Fibroblast of skin of abdomen (primary cell): Measurements from ENCODE around the gene GAB1.
"Not testable (repeated sequence)": the region's sequence is repeated elsewhere in the genome, so short reads cannot be mapped to it uniquely, and the experiment has no call there.

Experiments used
- DNase-seq: peaks from one replicate; pipeline ENCODE4 v3.0.0-alpha.2; 2013

The GAB1 gene

DNA sequence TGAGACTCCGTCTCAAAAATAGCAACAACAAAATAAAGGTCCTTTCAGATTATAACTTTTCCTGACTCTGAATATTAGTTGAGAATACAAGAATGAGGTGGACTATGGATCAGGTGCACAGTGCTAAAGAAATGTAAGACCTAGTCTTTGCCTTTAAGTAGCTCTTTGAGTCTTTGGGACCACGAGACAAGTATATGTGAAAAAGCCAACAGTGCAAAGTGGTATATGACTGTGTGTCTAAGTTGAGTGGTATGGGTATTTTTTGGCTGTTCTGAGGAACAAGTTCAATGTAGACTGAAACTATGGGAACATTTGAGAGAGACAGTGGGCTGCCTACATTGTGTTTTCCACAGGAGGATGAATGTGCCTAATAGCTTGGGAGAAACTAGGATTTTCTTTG is 2.8 kb downstream of the GAB1 start:
- DNase-seq: no peak

DNA sequence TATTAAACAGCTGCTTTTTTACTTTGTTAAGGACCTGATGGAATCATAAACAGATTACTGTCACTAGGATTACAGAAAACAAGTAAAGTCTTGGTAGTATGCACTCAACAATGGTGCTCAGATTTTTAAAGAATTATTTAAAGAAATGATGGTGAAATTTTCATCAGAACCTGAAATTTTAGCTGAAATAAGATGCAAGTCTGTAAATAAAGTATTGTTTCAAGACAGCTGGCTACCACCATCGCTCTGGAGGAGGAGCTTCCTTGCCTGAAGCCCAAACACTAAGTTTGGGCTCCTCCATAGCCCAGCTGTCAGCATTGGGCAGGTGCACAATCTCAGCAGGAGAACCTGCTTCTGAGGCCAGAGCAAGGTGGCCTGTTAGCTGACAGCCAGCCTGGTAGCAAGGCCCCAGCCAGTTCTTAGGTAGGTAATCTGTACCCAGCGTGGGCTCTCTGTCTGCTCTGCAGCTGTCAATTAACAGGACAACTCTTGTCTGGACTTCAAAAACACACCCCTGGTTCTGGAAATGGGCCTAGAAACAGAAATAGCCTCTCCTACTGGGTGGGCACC is 4.6 kb downstream of the GAB1 start:
- no peak for DNase-seq

DNA sequence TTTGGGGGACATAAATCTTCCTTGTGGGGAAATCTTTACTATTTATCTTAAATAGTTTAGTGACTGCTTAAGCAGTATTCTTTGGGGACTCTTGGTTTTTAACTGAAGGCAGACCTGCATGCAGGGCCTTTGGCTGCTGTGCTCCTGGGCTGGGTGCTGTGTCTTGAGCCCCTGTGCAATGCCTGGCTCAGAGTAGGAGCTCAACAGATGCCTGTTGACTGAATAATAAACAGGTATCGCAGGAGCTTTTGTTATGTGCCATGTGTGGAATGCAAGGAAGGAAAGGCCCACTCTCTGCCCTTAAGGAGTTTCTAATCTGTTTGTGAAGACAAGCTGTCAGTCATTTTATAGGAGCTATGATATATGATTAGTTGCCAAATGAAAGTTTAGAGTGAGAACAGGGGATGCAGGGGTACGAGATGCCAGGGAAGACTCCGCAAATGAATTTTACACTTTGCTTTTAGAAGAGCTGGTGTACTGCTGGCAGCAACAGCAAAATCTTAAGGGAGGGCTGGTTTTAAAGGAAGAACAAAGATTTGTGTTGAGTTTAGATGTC is 6.7 kb downstream of the GAB1 start:
- no peak for DNase-seq

DNA sequence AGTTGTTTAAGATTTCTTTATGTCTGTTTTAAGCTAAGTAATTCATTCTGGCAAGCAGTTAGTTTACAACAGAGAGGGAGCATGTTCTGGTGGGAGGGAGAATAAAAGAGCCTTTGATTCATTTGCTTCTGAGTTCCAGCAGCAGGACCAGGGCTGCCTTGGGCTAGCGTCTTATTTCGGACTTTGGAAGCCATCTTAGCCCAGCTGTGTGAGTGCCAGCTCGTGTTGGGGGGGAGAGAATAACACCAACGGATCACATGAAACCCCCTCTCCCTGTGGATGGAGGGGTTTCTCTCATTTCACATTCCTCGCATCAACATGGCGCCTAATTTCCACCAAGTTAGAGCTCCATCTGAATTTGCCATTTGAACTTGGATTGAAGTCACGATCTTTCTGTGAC is 7.4 kb downstream of the GAB1 start:
- DNase-seq: no peak

DNA sequence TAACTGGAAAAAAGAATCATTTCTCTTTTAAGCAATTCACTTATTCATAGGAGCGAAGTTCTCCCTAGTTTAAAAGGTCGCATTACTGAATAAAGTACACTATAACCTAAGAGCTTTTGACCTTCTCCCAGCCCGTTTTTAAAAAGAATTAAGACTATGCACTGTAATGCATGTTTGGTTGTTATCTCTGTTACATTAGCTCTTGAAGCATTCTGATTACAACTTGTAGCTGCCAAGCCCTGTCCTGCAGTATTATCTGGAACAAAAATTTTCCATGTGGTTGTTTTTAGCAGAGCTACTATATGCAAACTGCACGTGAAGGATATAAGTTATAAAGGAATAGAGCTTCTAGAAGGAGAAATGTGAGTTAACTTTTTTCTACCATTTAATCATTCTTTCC is 8.1 kb downstream of the GAB1 start:
- DNase-seq: no peak

DNA sequence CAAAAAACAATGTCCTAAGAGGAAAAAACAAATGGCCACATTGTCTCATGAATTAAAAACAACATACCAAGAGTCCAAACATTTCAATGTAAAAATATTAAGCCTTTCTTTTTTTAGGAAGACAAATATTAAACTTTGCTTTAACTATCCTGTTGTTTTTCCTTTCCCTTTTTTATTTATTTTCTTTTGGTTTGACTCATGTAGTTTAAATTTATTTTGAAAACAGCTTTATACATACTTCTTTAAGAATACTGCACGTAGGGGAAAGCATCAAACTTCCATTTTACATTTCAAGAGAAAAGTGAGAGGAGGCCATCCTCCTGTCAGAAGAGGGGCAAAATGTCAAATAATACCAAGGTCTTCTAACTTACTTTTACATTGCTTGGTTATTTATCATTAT is 8.7 kb downstream of the GAB1 start:
- no peak for DNase-seq

DNA sequence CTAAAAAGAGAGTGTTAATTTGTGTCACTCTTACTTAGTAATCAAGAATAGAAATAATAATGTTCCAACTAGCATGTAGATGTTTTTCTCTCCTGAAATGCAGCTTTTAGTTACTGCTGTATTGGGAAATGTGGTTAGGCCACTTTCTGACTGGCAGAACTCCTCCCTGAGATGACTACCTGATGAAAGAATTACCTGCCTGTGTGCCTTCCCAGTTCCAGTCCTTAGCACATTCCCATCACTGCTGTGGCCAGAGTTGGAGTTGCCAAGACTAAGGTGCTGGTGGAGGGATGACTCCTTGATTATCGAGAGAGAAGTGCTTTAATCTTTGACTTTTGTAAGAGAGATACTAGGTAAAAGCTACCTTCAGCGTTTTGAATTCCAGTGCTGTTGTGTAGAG is 9.5 kb downstream of the GAB1 start:
- no peak for DNase-seq

DNA sequence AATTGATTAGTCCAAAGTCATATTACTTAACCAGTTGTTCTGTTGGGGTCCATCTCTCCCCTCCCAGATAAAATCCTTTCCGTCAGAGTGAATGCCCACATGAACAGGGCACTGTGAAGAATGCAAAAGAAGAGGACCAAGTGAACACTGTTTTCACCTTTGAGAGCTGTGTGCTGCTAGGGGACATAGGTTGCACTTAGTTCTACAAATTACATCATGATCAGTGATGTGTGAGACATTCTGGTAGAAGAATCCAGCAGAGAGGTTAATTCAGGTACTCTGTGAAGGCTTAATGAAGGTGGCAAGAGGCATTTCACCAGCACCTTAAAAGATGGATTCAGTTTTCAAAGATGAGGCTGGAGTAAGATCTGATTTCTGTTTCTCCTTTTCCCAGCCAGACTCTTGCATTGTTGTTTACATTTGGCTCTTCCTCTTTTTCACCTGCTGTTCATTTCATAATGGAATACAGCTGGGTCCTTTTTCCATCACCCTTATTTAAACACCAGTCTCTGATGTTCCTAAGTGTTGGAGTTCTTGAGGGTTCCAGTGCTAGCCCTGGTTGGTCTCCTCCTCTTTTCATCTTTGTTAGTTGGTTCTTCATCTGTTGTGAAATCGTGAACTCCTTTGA is 10.9 kb downstream of the GAB1 start:
- DNase-seq: no peak

DNA sequence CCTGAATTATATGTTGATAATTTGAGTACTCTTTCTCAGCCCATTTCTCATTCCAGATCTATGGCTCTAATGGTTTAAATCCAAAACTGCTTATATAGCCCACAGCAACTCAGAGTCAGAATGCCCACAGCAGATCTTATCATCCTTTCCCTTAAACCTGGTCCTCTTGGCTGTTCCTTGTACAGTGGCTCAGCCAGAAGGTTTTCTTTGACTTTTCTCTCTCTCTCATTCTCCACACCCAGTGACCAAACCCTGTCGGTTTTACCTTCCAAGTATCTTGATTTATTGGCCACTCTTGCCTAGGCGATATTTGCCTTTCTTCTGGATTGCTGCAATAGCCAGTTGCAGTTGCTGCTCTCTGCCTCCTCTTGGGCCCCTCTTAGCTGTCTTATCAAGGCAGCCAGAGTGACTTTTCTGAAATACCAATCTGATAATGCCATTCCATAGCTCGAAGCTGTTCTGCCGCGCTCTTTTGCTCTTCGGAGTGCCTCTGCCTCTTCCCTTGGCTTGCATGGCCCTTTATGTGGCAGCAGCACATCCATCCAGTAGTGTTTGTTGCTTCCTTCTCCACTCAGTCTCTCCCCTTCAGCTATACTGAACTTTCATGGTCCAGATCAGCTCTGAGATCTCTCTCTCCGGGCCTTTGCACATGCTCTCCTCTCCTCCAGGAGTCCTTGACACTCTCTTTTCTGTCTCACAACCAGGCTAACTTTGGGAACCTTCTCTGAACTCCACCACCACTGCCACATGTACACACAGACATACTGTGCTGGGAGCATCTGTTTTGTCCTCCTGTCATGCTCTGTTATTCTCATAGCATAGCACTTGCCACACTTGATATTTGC is 11.8 kb downstream of the GAB1 start:
- no peak for DNase-seq

DNA sequence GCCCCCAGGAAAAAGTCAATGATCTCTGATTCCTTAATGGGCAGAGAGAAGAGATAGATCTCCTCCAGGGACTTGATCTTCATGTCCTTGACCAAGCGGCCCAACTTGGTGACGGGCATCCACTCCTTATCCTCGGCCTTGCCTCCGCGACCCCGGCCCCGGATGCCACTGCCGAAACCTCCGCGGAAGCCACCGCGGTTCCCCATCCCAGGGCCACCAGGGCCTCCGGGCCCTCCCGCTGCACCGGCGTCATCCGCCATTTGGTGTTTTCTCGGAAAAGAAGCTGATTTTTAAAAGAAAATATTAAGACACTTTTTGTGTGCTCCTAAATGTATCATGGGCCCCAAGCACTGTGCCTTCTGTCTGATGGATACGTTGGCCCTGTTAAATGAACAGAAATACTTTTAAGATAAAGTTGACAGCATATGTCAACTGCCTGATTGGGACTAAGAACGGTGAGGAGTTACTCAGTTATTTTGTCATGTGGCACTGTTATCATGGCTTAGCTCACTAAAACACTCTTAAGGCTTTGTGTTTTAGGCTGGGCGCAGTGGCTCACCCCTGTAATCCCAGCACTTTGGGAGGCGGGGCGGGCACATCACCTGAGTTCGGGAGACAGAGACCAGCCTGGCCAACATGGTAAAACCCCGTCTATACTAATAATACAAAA is 13.3 kb downstream of the GAB1 start:
- DNase-seq: not testable (repeated sequence)

DNA sequence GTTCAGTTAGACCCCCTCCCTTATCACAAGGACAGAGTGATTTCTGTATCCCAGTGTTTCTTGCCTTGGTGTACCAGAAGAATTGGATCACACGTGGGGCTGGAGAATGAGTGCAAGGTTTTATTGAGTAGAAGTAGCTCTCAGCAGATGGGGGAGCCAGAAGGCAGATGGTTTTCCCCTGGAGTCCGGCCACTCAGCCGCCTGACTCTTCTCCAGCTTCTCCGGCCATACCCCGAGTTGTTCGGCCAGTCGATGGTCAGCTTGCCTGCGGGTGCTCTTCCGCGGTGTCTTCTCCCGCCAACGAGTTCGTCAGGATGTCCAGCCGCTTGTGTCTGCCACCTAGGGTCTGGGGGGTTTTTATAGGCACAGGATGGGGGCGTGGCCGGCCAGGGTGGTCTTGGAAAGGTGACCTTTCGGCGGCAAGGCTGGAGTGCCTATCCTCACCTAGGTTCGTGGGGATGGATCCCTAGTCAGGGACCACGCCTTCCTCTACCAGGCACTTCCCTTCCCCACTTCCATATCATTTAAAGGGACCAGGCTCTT is 14.5 kb downstream of the GAB1 start:
- DNase-seq: no peak

DNA sequence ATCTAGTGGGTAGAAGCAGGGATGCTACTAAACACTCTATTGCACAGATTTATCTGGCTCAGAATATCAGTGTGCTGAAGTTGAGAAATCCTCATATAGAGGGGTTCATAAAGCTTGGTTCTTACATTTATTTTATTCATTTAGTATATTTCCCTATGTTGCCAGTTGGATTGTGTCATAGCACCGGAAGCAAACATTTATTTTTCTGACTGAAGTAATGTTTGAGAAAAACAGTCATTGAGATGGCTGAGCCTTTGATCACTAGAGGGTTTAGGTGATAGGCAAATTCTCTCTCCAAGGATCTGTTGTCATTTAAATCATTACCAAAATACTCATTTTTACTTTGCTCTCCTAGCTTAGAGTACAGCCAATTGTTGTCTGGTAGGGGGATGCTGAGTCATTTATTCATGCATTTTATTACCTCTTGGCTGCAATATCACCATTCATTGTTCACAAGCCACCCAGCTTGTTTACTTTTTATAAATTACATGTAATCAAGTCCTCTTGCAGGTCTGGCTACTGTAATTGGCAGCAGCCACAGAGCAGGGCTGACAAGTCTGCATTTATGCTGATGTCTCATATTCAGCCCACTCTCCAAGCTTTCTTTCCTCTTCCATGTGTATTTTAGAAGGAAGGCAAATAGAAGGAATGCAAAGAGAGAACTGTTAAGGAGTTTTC is 15.2 kb downstream of the GAB1 start:
- DNase-seq: no peak

DNA sequence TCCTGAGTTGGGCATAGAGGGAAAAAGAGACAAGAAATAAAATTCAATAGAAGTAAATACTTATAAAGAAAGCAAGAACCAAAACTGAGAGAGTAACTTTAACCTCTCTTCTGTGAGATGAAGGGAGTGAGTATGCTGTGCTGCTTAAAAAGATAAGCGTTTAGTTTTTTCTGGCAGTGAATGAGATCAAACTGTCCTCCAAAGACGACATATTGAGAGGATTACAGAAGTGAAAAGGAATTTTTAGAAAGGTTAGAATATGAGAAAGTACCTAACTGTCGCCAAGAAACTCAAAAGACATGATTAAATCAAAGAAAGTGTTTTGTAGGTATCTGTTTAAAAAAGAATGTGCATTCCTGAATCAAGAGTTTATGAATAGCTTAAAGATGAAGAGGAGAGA is 16.0 kb downstream of the GAB1 start:
- DNase-seq: no peak

DNA sequence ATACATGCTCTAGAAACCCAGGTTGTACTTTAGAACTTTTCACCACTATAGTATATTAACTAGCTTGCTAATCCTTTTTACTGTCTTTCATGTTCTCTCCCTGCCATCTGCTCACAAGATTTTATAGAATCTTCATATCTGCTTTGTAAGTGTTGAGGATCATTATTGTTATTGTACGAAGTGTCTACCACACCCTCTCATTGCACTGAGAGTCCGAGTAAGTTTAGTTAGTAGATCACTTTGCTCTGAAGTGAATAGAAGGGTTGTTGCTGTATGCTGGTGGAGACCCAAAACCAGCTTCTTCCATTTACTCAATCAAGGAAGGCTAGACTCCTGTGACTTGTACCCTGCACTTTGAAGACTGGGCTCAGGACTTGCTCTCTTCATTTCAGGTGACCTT is 17.1 kb downstream of the GAB1 start:
- DNase-seq: no peak

DNA sequence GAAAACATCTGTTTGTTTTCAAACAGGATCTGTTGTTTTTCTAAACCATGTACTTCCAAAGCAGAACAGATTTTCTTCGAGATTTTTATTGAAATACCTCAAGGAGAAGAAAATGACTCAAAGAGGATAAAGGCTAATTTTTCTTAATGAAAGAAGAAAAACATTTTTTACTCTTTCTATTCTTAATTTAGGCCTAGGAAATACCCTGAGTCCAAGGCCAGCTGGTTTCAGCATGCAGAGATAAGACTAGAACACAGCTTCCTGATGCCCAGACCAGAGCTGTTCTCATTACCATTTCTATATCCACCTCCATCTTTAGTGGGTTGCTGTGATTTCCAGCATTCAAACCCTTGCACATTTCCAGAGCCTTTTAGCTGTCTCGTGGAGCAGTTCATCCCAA is 18.3 kb downstream of the GAB1 start:
- DNase-seq: no peak

DNA sequence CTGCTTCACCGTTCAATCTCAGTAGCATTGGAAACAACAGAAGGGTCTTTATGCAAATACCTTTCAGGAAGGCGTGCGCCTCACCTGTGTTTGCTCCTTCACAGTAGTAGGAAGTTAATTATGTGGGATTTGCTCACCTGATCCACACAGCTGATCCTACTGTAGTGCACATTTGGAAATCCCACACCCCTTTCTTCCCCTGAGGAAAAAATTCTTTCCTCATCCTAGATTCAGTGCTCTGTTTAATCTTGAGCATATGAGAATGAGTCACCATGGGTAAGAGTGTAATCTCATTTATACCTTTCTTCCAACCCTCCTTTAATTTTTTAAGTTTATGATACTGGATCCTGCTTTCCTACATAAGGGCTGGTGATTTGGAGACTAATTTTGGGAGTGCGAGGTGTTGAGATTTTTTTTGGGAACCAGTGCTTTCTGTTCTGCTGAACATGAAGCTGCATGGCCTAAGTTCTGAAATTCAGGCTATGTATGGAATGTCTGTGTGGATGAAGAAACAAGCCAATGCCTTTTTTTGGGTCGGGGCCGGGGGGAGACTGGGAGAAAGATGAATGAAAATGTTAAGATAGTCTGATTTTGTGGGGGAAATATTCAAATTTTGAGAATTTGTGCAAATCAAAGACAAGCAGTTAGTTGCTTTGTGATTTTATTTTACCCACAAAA is 19.0 kb downstream of the GAB1 start:
- no peak for DNase-seq

DNA sequence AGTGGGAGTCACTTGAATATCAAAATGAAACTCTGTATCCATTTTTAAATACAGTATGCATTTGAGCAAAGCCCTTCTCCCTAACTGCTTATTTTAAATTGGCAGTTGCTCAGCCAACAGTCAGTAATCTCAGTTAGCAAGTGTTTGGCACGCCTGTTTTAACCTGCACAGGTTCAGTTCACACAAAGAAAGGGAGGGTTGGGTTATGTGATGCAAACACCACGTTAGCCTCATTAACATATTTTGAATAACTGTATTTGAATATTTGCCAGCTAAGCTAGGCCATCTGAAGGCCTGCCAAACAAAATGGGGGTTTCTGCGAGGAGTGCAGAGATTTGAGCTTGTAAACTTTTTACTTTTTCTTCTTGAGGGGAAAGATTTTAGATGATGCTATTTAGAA is 19.8 kb downstream of the GAB1 start:
- DNase-seq: no peak

DNA sequence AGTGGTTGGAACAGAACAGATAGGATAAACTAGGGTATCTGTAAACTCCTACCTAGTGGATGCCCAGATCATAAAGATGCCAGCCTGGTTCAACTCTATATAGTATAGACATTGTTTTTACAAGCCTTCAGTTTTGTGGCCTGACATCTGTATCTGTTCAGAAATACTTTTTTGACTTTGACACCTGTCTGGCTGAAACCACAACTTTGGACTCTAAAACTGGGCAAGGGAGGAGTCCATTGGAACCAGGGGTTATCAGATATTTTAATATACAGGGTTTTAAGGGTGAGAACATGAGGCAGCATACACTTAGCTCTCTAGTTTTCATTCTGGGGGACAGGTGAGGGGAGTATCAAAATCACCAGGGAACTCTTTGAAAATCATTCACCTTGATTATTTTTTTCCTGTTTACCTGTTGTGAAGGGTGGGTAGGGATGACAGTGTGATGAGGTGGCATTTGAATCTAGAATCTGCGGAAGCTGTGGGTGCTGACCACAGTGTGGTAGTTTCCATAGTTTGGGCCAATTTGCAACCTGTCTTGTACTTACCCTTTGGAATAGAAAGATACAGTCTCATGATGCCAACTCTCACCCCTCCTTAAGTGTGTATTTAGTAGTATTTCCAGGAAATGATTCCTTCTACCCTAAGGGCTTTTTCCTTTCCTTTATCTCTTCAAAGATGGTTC is 20.6 kb downstream of the GAB1 start:
- DNase-seq: no peak

DNA sequence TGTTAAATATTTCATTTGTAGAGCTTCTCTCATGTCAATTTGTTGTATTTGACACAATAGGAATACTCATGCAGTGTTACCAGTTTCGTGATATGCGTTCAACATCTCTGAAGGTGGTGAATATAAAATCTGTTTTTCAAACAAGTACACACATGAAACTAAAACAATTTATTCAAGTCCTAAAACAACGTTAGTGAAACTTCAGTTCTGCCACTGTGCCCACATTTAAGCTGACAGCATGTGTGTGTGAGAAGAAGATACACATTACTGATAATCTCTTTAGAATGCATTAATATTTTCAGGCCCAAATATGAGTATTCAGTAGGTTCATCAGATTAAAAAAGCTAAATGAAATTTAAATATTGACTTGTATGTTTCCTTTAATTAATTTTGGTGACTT is 21.7 kb downstream of the GAB1 start:
- DNase-seq: no peak

DNA sequence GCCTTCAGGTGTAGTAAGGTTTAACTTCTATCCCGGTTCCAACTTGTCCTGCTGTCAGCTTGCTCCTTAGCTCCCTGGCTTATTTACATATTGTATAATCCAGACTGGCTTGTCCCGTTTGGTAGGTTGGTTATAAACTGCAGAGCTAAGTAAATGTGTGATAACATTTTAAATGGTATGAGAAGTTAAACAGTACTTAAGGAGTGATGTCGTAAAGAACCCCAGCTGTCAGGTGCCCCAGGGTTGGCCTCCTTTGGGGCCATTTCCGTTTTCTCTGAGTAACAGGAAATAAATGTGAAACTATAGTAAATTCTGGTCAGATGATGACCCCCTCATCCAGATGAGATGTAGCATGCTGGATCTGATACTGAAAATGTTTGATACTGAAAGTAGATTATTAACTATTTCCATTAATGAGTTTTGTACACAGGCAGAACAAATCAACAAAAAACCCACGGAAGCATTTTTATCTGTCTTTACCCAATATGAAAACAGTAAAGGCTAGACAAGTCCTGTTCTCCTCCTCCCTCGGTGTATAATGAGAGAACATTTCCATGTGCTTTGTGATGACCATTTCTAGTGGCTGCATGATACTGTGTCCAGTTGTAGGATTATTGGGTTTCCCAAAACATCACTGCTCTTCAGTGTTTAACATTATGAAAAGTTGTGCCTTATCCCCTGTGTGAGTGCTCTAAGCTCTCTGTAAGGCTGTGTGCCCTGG is 22.4 kb downstream of the GAB1 start:
- DNase-seq: peak; percentile 60
